IMR-90 (cell line): ENCODE measurements around the gene ADGRB3. TPM values are rescaled to one million over a fixed set of nuclear protein-coding genes. Genes with fewer than 3 reads are reported as not detected.
A peak's percentile ranks its signal among the peaks of the same experiment; 100 is the strongest.

Source experiments
- ATAC-seq: fragments of 200-7000 bp; cut with Tn5 transposase; 2 replicates; pipeline ENCODE4 v1.9.1; 2020; ENCODE audit warnings: low read depth, mild to moderate bottlenecking, moderate library complexity
- BruUV-seq: library from RNA; stranded (reverse); fragments of 400-500 nt; replicated peaks from 2 replicates; lab custom pipeline; 2021; lab: Mats Ljungman, UMichigan
- CTCF ChIA-PET: fragments of 300-600 bp; formaldehyde crosslinking; extraction: SDS; loops from one replicate; lab custom pipeline; 2021; ENCODE audit warnings: antibody characterized with exemption; lab: Yijun Ruan, JAX
- POLR2A ChIA-PET: fragments of 300-600 bp; sonication (Branson Sonifier 250); formaldehyde crosslinking; loops from one replicate; lab custom pipeline; 2022; ENCODE audit warnings: antibody characterized with exemption; ENCODE audit not compliant: unreplicated experiment; lab: Charles Lee
- DNase-seq: peaks from one replicate; pipeline ENCODE4 v3.0.0; 2013
- H2AFZ ChIP-seq: replicated peaks from 2 replicates; pipeline ENCODE3; 2013; ENCODE audit warnings: low read length, mild to moderate bottlenecking; ENCODE audit not compliant: poor library complexity
- H2AK5ac ChIP-seq: 2 replicates; pipeline ENCODE4 v1.6.1; 2013; ENCODE audit warnings: low read depth, low read length, inconsistent platforms
- H2AK9ac ChIP-seq: replicated peaks from 2 replicates; pipeline ENCODE3; 2013; ENCODE audit warnings: mild to moderate bottlenecking, low read depth, low read length, moderate library complexity; ENCODE audit not compliant: poor library complexity
- H2BK120ac ChIP-seq: 2 replicates; pipeline ENCODE4 v1.6.1; 2013; ENCODE audit warnings: low read depth, low read length, inconsistent platforms
- H2BK15ac ChIP-seq: 3 replicates; pipeline ENCODE4 v1.6.1; 2013; ENCODE audit warnings: low read depth, low read length, inconsistent platforms
- H2BK20ac ChIP-seq: 2 replicates; pipeline ENCODE4 v1.6.1; 2013; ENCODE audit warnings: low read depth, mild to moderate bottlenecking, inconsistent platforms, low read length, moderate library complexity
- H2BK5ac ChIP-seq: 2 replicates; pipeline ENCODE4 v1.6.1; 2013; ENCODE audit warnings: mild to moderate bottlenecking, low read depth, low read length, inconsistent platforms; ENCODE audit not compliant: poor library complexity, severe bottlenecking
- H3K14ac ChIP-seq: replicated peaks from 2 replicates; pipeline ENCODE4 v1.6.1; 2013; ENCODE audit warnings: low read depth, low read length, inconsistent platforms
- H3K18ac ChIP-seq: 2 replicates; pipeline ENCODE4 v1.6.1; 2013; ENCODE audit warnings: low read depth, low read length, control low read depth
- H3K23ac ChIP-seq: 2 replicates; pipeline ENCODE4 v1.6.1; 2013; ENCODE audit warnings: low read depth, low read length, inconsistent platforms
- H3K27ac ChIP-seq: 2 replicates; pipeline ENCODE4 v1.5.1; 2013; ENCODE audit warnings: mild to moderate bottlenecking, control low read depth, low read length; ENCODE audit not compliant: insufficient read depth
- H3K27me3 ChIP-seq: 2 replicates; pipeline ENCODE4 v1.6.1; 2013; ENCODE audit warnings: low read length; ENCODE audit not compliant: control insufficient read depth, insufficient read depth
- H3K36me3 ChIP-seq: 2 replicates; pipeline ENCODE4 v1.6.1; 2013; ENCODE audit warnings: low read length, mixed read lengths; ENCODE audit not compliant: control insufficient read depth, insufficient read depth
- H3K4ac ChIP-seq: 2 replicates; pipeline ENCODE4 v1.6.1; 2013; ENCODE audit warnings: low read depth, low read length, inconsistent platforms
- H3K4me1 ChIP-seq: 2 replicates; pipeline ENCODE4 v1.6.1; 2013; ENCODE audit warnings: low read length, mixed read lengths; ENCODE audit not compliant: control insufficient read depth, insufficient read depth
- H3K4me2 ChIP-seq: 2 replicates; pipeline ENCODE4 v1.6.1; 2013; ENCODE audit warnings: low read depth, mild to moderate bottlenecking, control low read depth, low read length, moderate library complexity
- H3K4me3 ChIP-seq: 2 replicates; pipeline ENCODE4 v1.5.1; 2013; ENCODE audit warnings: low read depth, mild to moderate bottlenecking, control low read depth, low read length, moderate library complexity; ENCODE audit not compliant: insufficient read depth
- H3K56ac ChIP-seq: 2 replicates; pipeline ENCODE4 v1.6.1; 2013; ENCODE audit warnings: low read length, inconsistent platforms; ENCODE audit not compliant: insufficient read depth; ENCODE audit errors: extremely low read depth
- H3K79me1 ChIP-seq, 2 experiments: 2 replicates each; pipeline ENCODE4 v1.6.1; 2013; ENCODE audit warnings: low read length in 2 of 2, inconsistent platforms in 1 of 2, low read depth in 1 of 2
- H3K9ac ChIP-seq: 2 replicates; pipeline ENCODE4 v1.6.1; 2013; ENCODE audit warnings: low read depth, low read length, control low read depth
- H3K9me1 ChIP-seq: 2 replicates; pipeline ENCODE4 v1.6.1; 2013; ENCODE audit warnings: low read length, inconsistent platforms; ENCODE audit not compliant: insufficient read depth
- H3K9me3 ChIP-seq: 2 replicates; pipeline ENCODE4 v1.6.1; 2013; ENCODE audit warnings: low read length; ENCODE audit not compliant: control insufficient read depth, insufficient read depth
- H4K20me1 ChIP-seq: 2 replicates; pipeline ENCODE4 v1.6.1; 2013; ENCODE audit warnings: low read length, inconsistent platforms; ENCODE audit not compliant: insufficient read depth
- H4K5ac ChIP-seq: 2 replicates; pipeline ENCODE4 v1.6.1; 2013; ENCODE audit warnings: mild to moderate bottlenecking, low read depth, low read length, control low read depth
- H4K8ac ChIP-seq, 2 experiments: 2 replicates each; pipeline ENCODE4 v1.6.1; 2013; ENCODE audit warnings: low read depth in 2 of 2, low read length in 2 of 2, control low read depth in 1 of 2, inconsistent platforms in 1 of 2
- H4K91ac ChIP-seq: 2 replicates; pipeline ENCODE4 v1.6.1; 2013; ENCODE audit warnings: low read depth, low read length, inconsistent platforms; ENCODE audit not compliant: insufficient read depth
- CTCF ChIP-seq: conservative IDR thresholded peaks from 2 replicates; pipeline ENCODE4 v1.5.1; 2012; ENCODE audit warnings: mild to moderate bottlenecking, low read depth, low read length, improper control_type of control experiment
- RAD21 ChIP-seq: IDR thresholded peaks from 2 replicates; pipeline ENCODE4 v1.6.1; 2012; ENCODE audit warnings: low read length, improper control_type of control experiment
- SMC3 ChIP-seq: fragments of 150-350 bp; IDR thresholded peaks from 2 replicates; pipeline ENCODE4 v1.6.1; 2016; ENCODE audit warnings: low read depth, mild to moderate bottlenecking, antibody characterized with exemption, low read length, moderate library complexity
- WGBS, 2 experiments: methylation state at CpG; one replicate each; pipeline versions ENCODE4 v1.1.5 to v1.1.7; 2013; ENCODE audit warnings: missing lambda C conversion rate in 2 of 2; ENCODE audit not compliant: insufficient read length in 1 of 2; ENCODE audit errors: extremely low coverage in 2 of 2; 5-methylcytosine and 5-hydroxymethylcytosine counted together
- dilution Hi-C: fragments of 300-500 bp; cut with HindIII; formaldehyde crosslinking; loops from one replicate; pipeline ENCODE4 v1.14.3; 2018; ENCODE audit warnings: low sequenced_read_pairs; ENCODE audit not compliant: unreplicated experiment
- in situ Hi-C: fragments of 300-500 bp; cut with MboI; formaldehyde crosslinking; loops from 3 replicates; pipeline ENCODE4 v1.14.3; 2019; ENCODE audit warnings: low sequenced_read_pairs, inconsistent platforms, mixed read lengths
- intact Hi-C: fragments of 100-400 bp; cut with micrococcal nuclease; formaldehyde crosslinking; loops from 2 replicates; pipeline ENCODE4 v1.10.0; 2022
- polyA plus RNA-seq, 3 experiments: library from polyadenylated mRNA; depleted of rRNA; stranded (reverse); fragments of >200 nt; gene quantifications; 2 replicates each; pipeline ENCODE4 v1.2.3, GENCODE V29; 2012; ENCODE audit warnings: low replicate concordance in 1 of 3
- total RNA-seq: library from RNA; depleted of rRNA; stranded (reverse); fragments of >200 nt; gene quantifications from 2 replicates; pipeline ENCODE4 v1.2.3, GENCODE V29; 2012
- TF ChIP-seq, protein P1 (sequence below): fragments of 150-350 bp; IDR thresholded peaks from 2 replicates; pipeline ENCODE4 v1.6.1; 2017; ENCODE audit warnings: mild to moderate bottlenecking, antibody characterized with exemption, low read length, low read depth

ADGRB3 gene
- total and polyA plus RNA-seq, 2 of the 4 experiments (the other 2 are of a cell fraction), result not detected

DNA sequence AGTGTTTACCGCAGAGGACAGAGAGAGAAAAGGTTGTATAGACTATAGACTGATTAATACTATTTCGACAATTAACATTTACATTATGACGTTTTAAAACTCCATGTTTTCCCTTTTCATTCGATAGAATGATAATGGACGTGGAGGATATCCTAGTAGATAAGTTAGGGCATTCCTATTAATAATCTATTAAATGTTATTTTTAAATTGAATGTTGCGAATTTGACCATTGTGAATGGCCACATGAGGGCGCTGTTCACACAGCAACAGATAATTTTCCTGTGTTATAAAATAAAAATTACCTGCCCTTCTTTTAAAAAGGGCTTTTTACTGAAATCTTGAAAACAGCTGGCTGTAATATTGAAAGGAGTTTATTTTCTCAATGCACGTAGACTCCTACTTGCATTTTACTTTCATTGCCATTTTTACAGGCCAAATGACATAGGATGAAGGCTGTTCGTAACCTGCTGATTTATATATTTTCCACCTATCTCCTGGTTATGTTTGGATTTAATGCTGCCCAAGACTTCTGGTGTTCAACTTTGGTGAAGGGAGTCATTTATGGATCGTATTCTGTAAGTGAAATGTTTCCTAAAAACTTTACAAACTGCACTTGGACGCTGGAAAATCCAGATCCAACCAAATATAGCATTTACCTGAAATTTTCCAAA is 3.3 kb downstream of the ADGRB3 start:
- BruUV-seq, result no TSS peak
- Histone ChIP-seq H2BK15ac (no peak overlapping the region), H4K20me1 (no peaks in the 10 kb centered on the region), H3K4ac (no peak overlapping the region), H4K5ac (no peak overlapping the region), H3K18ac (no peak overlapping the region), H3K9me1 (no peaks in the 10 kb centered on the region), H4K8ac (no peak overlapping the region), H3K27me3 (peaks cover 5% of the 10 kb centered on the region), H3K4me1 (no peaks in the 10 kb centered on the region), H2BK5ac (no peak overlapping the region), H3K56ac (no peak overlapping the region), H3K27ac (no peak overlapping the region), H2AFZ (no peak overlapping the region), H3K9ac (no peak overlapping the region), H3K9me3 (no peaks in the 10 kb centered on the region), H3K14ac (no peak overlapping the region), H2AK5ac (no peak overlapping the region), H3K23ac (no peak overlapping the region), H3K4me3 (no peak overlapping the region), H4K91ac (no peak overlapping the region), H2BK20ac (no peak overlapping the region), H3K36me3 (no peaks in the 10 kb centered on the region), H3K4me2 (no peak overlapping the region), H2AK9ac (no peak overlapping the region), H3K79me1 (no peaks in the 10 kb centered on the region), H2BK120ac (no peak overlapping the region)
- WGBS, 2 experiments, result no CpG with 5 or more reads among the region's 11 CpGs
- dilution Hi-C loops, result no loop called here
- TF ChIP-seq, protein P1, sequence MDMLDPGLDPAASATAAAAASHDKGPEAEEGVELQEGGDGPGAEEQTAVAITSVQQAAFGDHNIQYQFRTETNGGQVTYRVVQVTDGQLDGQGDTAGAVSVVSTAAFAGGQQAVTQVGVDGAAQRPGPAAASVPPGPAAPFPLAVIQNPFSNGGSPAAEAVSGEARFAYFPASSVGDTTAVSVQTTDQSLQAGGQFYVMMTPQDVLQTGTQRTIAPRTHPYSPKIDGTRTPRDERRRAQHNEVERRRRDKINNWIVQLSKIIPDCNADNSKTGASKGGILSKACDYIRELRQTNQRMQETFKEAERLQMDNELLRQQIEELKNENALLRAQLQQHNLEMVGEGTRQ, result no peak
- TF ChIP-seq CTCF (peak; percentile 70), SMC3 (peak; percentile 43; the same call in 1 of the 2 replicates), RAD21 (peak; percentile 51)
- in situ Hi-C loops, result loop anchor here (25.0 kb wide), 1 partner anchor 324 kb away; no protein-coding TSS in a partner anchor
- ChIA-PET POLR2A (no interaction called here), CTCF (interaction anchor here (1.0 kb wide), 1 partner anchor 31 kb away, joined by 3 read pairs; no protein-coding TSS in a partner anchor)
- no peak for ATAC-seq
- peak; percentile 47 for DNase-seq
- intact Hi-C loops, result loop anchor here (1.0 to 10.0 kb wide), 3 partner anchors 329 to 1470 kb away; no protein-coding TSS in a partner anchor
